ENCODE data around the gene GPR176.

The GPR176 gene

DNA sequence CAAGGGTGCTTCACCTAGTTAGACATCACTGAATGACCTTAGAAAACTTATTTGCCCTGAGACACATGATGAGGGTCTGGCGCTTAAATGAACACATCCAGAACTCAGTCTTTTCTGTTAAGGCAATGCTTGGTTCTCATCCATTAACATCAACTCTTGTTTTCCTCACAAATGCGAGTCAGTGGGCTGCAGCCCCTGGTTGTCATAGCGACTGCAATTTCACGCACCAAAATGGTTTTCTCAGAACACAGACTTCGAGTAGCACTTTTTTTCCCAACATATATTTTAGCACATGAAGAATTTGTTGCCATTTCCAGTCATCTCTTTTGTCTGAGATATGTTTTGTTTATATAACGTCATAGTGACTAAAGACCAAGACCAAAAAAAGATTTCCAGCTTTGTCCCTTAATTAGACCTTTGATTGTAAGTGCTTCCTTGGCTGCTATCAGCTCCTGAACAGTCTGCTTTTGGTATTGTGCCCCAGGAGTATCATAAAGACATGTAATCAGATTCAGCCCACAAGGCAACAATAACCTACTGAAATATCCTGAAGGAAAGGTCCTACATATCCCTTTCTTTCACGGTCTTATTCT lies 68.5 kb downstream of the GPR176 start:
- TF ChIP-seq, protein P1, sequence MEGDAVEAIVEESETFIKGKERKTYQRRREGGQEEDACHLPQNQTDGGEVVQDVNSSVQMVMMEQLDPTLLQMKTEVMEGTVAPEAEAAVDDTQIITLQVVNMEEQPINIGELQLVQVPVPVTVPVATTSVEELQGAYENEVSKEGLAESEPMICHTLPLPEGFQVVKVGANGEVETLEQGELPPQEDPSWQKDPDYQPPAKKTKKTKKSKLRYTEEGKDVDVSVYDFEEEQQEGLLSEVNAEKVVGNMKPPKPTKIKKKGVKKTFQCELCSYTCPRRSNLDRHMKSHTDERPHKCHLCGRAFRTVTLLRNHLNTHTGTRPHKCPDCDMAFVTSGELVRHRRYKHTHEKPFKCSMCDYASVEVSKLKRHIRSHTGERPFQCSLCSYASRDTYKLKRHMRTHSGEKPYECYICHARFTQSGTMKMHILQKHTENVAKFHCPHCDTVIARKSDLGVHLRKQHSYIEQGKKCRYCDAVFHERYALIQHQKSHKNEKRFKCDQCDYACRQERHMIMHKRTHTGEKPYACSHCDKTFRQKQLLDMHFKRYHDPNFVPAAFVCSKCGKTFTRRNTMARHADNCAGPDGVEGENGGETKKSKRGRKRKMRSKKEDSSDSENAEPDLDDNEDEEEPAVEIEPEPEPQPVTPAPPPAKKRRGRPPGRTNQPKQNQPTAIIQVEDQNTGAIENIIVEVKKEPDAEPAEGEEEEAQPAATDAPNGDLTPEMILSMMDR (IDR thresholded peaks at IDR 0.05; ENCODE audit: low read depth, low read length) = no peak
- no peak for DNase-seq (ENCODE audit: extremely low read depth, low read depth)

DNA sequence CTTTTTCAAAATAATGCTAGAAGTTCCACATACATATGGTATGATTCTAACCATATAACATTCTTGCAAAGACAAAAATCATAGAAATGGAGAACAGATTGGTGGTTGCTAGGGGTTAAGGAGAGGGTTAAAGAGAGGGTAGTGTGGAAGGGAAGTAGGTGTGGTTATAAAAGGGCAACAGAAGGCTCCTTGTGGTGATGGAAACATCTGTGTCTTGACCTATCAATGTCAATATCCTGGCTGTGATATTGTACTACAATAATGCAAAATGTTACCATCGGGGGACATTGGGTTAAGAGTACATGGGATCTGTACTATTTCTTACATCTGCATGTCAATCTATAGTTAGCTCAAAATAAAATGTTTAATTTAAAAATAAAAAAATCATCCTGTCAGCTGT lies 69.6 kb downstream of the GPR176 start:
- TF ChIP-seq, protein P1 (IDR thresholded peaks at IDR 0.05; ENCODE audit: low read depth, low read length) = no peak
- DNase-seq (ENCODE audit: extremely low read depth, low read depth) = no peak

DNA sequence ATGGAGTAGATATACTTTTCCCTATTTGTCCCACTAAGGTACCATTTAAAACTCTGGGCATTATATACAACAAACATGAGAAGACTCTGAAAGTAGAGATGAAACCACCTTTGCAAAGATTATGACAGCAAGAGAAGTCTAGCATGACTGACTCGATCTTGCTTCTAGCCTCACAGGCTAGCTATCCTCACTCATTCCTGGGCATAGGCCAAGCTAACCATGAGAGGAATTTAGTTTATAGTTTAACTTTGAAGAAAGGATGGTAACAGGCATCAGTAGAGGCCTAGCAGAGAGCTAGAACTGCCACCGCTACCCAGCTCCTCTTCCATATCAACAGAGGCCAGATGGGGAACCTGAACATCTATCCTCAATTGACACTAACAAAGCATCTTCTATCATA lies 74.0 kb downstream of the GPR176 start:
- DNase-seq (ENCODE audit: extremely low read depth, low read depth) = no peak
- TF ChIP-seq, protein P1 (IDR thresholded peaks at IDR 0.05; ENCODE audit: low read depth, low read length) = no peak

DNA sequence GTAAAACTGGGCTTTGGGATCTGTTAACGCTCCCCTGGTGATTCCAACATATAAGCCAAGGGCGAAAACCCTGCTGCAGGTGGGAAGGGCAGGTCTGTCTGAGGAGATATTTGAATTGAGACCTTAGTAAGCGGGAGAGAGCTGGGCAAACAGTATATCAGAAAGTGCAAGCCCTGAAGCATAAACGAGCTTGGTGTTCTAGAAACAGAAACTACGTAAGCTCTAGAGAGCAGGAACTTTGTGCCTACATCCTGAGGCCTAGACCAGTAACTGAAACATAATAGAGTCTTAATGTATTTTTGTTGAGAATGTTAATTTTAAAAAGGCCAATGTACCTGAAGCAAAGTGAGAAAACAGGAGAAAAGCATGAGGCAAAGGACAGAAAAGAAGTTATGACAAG lies 74.5 kb downstream of the GPR176 start:
- no peak for DNase-seq (ENCODE audit: extremely low read depth, low read depth)
- TF ChIP-seq, protein P1 (IDR thresholded peaks at IDR 0.05; ENCODE audit: low read depth, low read length) = no peak

DNA sequence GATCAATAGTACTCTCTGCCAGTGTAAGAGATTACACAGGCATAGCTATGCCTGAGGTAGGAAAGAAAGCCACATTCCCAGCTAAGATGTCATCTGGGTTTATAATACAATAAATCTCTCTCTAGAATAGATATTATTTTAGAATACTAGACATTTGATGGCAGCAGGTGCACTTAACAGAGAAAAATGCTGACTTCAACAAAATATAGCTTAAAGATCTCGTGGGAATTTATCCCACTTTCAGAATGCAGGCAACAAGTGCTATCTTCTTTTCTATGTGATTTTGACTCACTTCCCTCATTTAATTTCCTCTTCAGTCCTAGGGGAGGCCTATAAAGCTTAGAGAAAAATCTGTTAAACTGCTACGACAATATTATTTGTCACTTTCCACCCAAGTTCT lies 76.5 kb downstream of the GPR176 start:
- DNase-seq (ENCODE audit: extremely low read depth, low read depth) = no peak
- TF ChIP-seq, protein P1 (IDR thresholded peaks at IDR 0.05; ENCODE audit: low read depth, low read length) = no peak

DNA sequence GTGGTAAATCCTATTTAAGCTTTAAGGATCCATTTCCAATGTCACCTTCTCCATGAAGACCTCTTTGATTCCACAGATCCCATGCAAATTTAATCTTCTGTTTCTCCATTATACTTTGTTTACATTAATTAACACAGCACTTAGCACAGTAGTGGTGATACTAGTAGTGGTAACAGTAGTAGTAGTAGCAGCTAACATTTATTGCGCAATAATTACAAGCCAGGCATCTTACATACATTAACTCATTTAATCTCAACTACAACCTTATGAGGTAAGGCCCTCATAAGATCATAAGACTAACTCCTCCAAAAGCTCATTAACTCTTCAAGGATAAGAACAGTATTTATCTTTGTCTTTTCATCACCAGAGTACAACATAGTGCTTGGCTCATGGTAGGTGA lies 82.6 kb downstream of the GPR176 start:
- TF ChIP-seq, protein P1 (IDR thresholded peaks at IDR 0.05; ENCODE audit: low read depth, low read length) = no peak
- DNase-seq (ENCODE audit: extremely low read depth, low read depth) = no peak

DNA sequence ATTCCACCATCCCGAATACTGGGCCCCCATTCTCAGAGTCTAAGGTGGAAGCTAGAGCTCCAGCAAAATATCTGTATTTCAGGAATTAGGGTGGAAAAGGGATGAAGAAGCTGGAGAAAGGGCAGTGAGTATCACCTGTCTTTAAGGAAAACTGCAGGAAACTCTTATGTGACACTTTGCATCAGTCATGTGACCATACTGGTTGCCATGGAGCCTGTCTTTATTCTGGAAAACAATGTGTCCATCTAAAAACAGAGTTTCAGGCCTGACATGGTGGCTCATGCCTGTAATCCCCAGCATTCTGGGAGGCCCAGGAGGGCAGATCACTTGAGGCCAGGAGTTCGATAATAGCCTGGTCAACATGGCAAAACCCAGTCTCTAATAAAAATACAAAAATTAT lies 84.5 kb downstream of the GPR176 start:
- DNase-seq (ENCODE audit: extremely low read depth, low read depth) = no peak
- TF ChIP-seq, protein P1 (IDR thresholded peaks at IDR 0.05; ENCODE audit: low read depth, low read length) = no peak
